ENCODE data around the gene EXOG. TPM values are rescaled to one million over a fixed set of nuclear protein-coding genes. Genes with fewer than 3 reads are reported as not detected.

Gene EXOG
- total and polyA plus RNA-seq, 4 donors, result 3.1 to 16.5 (median 11.1) TPM

GRCh38 chr3:38556640-38557358 lies 60.7 kb downstream of the EXOG start:
- Histone ChIP-seq H3K27ac (ENCODE audit: low read depth in 1 of 2, low read length in 1 of 2) (no peak overlapping the region), H3K4me1 (ENCODE audit: control insufficient read depth in 5 of 5, insufficient read depth in 5 of 5, low read length in 5 of 5) (no peaks in the 10 kb centered on the region), H3K9me3 (ENCODE audit: control insufficient read depth in 4 of 4, insufficient read depth in 3 of 4, low read length in 3 of 4) (no peaks in the 10 kb centered on the region), H3K27me3 (ENCODE audit: control insufficient read depth in 3 of 3, insufficient read depth in 3 of 3, low read length in 2 of 3) (no peaks in the 10 kb centered on the region), H3K9ac (ENCODE audit: insufficient read depth in 1 of 2, low read length in 2 of 2) (no peak overlapping the region), H3K36me3 (ENCODE audit: control insufficient read depth in 4 of 4, insufficient read depth in 4 of 4, low read length in 4 of 4) (peaks cover 0 to 3% (median 0%) of the 10 kb centered on the region in 4 donors), H3K4me3 (no peak overlapping the region)
- ATAC-seq (ENCODE audit: insufficient read depth, low FRiP score), result no peak
- WGBS, 2 donors, result 70 to 83% methylated on average over 4 of the region's 4 CpGs
- no peak for TF ChIP-seq CTCF (IDR thresholded peaks at IDR 0.05; ENCODE audit: control extremely low read depth, extremely low read depth)
- DNase-seq, result no peak

GRCh38 chr3:38558864-38559263 lies 62.7 kb downstream of the EXOG start:
- no peak for TF ChIP-seq CTCF (IDR thresholded peaks at IDR 0.05; ENCODE audit: control extremely low read depth, extremely low read depth)
- Histone ChIP-seq H3K27me3 (ENCODE audit: control insufficient read depth in 3 of 3, insufficient read depth in 3 of 3, low read length in 2 of 3) (no peaks in the 10 kb centered on the region), H3K4me3 (no peak overlapping the region), H3K9ac (ENCODE audit: insufficient read depth in 1 of 2, low read length in 2 of 2) (no peak overlapping the region), H3K9me3 (ENCODE audit: control insufficient read depth in 4 of 4, insufficient read depth in 3 of 4, low read length in 3 of 4) (no peaks in the 10 kb centered on the region), H3K27ac (ENCODE audit: low read depth in 1 of 2, low read length in 1 of 2) (no peak overlapping the region), H3K4me1 (ENCODE audit: control insufficient read depth in 5 of 5, insufficient read depth in 5 of 5, low read length in 5 of 5) (no peaks in the 10 kb centered on the region), H3K36me3 (ENCODE audit: control insufficient read depth in 4 of 4, insufficient read depth in 4 of 4, low read length in 4 of 4) (peaks cover 0 to 3% (median 0%) of the 10 kb centered on the region in 4 donors)
- DNase-seq, result no peak
- 73 to 76% methylated on average over 1 of the region's 1 CpG for WGBS, 2 donors
- ATAC-seq (ENCODE audit: insufficient read depth, low FRiP score), result no peak

- DNase-seq, result no peak
- no peak overlapping the region for H3K4me3 ChIP-seq
Observed at GRCh38 chr3:38560284-38560683, 64.1 kb downstream of the EXOG start.

More at GRCh38 chr3:38560284-38560683, 64.1 kb downstream of the EXOG start:
- 94 to 95% methylated on average over 6 of the region's 6 CpGs for WGBS, 2 donors
- ATAC-seq (ENCODE audit: insufficient read depth, low FRiP score), result no peak
- no peak overlapping the region for H3K9ac ChIP-seq (ENCODE audit: insufficient read depth in 1 of 2, low read length in 2 of 2)
- no peaks in the 10 kb centered on the region for H3K4me1 ChIP-seq (ENCODE audit: control insufficient read depth in 5 of 5, insufficient read depth in 5 of 5, low read length in 5 of 5)
- peaks cover 0 to 3% (median 0%) of the 10 kb centered on the region in 4 donors for H3K36me3 ChIP-seq (ENCODE audit: control insufficient read depth in 4 of 4, insufficient read depth in 4 of 4, low read length in 4 of 4)
- no peak for TF ChIP-seq CTCF (IDR thresholded peaks at IDR 0.05; ENCODE audit: control extremely low read depth, extremely low read depth)
- no peak overlapping the region for H3K27ac ChIP-seq (ENCODE audit: low read depth in 1 of 2, low read length in 1 of 2)
- H3K27me3 ChIP-seq (ENCODE audit: control insufficient read depth in 3 of 3, insufficient read depth in 3 of 3, low read length in 2 of 3), result no peaks in the 10 kb centered on the region
- no peaks in the 10 kb centered on the region for H3K9me3 ChIP-seq (ENCODE audit: control insufficient read depth in 4 of 4, insufficient read depth in 3 of 4, low read length in 3 of 4)

Data from lung (tissue), 12 donors.